GM18505 (cell line): ENCODE data around the gene OR56A3.

Experiments used
- ATAC-seq: cut with Tn5 transposase; IDR thresholded peaks from one replicate; pipeline ENCODE4 v1.9.1; 2021; ENCODE audit not compliant: unreplicated experiment
- POLR2A ChIP-seq: IDR thresholded peaks from 4 replicates; pipeline ENCODE4 v1.6.1; 2011; ENCODE audit warnings: borderline replicate concordance; ENCODE audit not compliant: insufficient read depth, insufficient read length; ENCODE audit errors: extremely low read depth

OR56A3 gene

DNA sequence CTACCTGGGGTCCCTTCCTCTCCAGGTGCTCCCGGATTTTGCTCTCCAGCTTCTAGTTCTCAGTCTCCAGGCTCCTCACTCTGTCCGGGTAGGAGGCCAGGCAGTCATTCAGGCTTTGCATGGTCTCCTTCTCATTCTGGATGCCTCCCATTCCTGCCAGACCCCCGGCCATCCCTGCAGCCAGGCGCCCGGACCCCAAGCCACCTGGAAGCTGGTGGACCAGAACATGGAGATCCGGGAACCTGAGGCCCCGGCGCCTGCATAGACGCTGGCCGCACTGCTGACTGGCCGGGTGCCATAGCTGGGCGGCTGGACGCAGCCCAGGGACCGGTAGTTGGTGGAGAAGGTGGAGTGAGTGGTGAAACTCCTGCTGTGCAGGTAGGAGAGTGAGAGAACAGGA is 52.7 kb downstream of the OR56A3 start:
- ATAC-seq, result no peak
- TF ChIP-seq POLR2A, result no peak
